LoVo (cell line): ENCODE data around the gene TCTA.

Experiments used
- DNase-seq: peaks from one replicate; pipeline ENCODE4 v3.0.0-alpha.2; 2016; ENCODE audit warnings: low spot score

Gene TCTA

DNA sequence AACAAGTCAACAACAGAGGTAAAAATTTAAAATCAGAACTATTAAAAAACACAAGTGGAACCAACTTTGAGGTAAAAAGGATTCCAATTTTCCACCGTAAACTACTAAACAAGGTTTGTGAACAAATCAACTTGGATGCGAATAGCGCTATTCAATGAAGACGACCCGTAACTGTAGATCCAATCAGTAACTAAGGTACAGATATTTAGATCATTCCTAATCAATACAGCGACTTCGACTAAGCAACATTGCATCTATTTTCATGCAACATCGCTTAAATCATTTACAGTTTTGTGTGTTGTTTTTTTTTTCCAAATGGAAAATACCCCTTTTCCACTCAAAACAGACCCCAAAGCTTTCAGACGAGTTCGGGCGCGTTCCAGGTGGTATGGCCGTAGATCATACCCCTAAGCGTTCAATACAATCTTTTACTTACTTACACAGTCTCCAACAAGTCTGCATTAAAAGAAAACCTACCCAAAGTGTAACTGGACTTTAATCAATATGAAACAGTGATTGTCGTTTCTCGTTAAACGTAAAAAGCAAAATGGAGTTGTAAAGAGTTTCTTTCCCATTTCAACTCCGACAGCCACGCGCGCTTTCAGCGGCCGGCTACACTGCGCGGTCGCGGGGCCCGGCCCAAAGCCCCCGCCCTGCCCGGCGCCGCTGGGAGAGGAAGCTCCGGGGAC lies 1.2 kb upstream of the TCTA start:
- no peak for DNase-seq

DNA sequence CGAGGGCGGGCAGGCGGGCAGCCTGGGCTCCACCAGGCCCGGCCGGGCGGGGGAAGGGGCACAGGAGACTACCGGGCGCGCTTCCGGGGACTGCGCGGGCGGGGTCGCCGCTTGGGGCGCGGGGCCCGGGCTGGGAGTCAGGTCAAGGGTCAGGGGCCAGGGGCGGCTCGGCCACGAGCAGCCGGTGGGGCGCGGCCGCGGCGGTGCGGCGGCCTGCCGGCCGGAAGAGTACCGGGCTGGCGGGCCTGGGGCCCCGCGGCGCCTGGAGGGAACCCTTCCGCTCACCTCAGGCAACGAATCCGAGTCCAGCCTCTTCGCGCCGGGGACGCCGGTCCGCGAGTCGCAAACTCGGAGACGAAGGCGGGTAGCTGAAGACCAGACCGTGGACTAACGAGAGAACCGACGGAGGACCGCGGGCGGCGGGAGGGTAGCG lies 672 bp upstream of the TCTA start:
- DNase-seq: no peak

GRCh38 chr3:49412632-49413337 lies 562 bp downstream of the TCTA start:
- DNase-seq: no peak

DNA sequence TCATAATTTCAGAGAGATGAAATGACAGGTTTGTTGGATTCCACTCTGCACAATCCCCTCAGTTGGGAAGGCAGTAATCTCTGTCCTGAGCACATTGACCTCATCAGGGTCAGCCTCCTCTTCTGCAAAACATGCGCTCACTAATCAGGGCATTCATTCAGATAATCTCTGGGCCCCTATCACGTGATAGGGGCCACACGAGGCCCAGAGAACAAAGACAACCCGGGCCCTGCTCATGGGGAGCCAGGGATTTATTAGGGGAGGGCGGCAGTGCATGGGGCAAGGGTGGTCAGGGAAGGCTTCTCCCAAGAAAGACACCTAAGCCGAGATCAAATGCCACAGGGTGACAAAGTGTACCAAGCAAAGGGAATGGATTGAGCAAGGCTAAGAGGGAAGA lies 1.1 kb downstream of the TCTA start:
- DNase-seq: no peak

GRCh38 chr3:49414753-49415152 lies 2.5 kb downstream of the TCTA start:
- DNase-seq: no peak

GRCh38 chr3:49415931-49416601 lies 3.8 kb downstream of the TCTA start:
- DNase-seq: no peak

GRCh38 chr3:49416867-49417266 lies 4.6 kb downstream of the TCTA start:
- no peak for DNase-seq

- no peak for DNase-seq
These were observed 5.4 kb downstream of the TCTA start for GRCh38 chr3:49417516-49418120.

GRCh38 chr3:49421890-49422378 lies 9.7 kb downstream of the TCTA start:
- DNase-seq: no peak

DNA sequence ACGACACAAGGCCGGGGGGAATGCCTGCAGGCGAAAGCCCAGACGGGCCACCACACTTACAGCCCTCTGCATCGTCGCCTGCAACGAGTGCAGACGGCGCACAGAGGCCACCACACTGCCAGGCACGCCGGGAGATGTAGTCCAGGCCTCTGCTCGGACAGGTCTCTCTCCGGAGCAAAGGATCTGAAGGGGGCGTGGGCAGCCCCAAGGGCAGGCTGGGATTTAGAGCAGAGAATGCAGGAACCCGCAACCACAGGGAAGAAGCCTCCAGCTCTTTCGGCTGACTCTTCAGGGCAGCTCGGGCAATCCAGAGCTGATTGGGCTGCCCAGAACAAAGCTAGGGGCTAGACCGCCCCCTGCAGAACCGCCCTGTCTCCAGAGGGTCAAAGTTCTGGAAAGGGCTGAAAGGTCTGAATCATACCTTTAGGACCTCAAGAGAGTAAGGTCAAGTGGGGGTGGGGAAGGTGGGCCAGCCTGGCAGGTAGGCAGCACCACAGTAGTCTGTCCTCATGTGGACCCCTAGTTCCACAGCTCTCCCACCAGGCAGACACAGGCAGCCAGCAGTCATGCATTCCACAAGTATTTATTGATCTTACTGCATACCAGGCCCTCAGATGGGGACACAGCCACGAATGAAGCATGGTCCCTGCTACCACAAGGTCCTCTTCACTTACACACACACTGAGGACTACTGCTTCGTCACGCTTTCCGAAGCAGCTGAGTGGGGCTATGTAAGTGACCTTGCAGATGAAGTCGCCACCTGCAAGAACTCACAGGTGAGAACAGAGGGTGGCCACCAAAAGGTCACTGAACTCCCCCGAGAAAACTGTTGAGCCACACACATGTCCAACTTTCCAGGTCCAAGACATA lies 10.4 kb downstream of the TCTA start, which contains the start of gene AMT:
Gene AMT, minus strand, starts transcription at position 95 of the 870 bp plus-strand sequence. Its CDS starts 23 bp downstream, at position 72.
- no peak for DNase-seq

GRCh38 chr3:49424816-49425215 lies 12.6 kb downstream of the TCTA start:
- DNase-seq: no peak

DNA sequence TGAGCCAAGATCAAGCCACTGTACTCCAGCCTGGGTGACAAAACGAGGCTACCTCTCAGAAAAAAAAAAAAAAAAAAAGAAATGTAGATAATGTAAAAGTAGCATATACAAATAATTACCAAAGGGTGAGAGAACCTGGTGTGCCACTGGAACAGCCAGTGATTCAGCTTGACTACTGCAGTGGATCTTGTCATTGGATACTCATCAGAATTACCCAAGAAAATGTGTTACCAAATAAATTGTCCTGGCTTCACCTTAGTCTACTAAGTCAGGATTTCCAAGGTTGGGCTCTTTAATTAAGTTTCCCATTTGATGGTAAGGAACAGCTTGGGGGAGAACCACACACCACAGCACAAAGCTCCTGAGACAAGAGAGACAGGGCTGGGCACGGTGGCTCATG lies 15.4 kb downstream of the TCTA start:
- no peak for DNase-seq

- DNase-seq: peak; percentile 69
These were observed 16.5 kb downstream of the TCTA start for GRCh38 chr3:49428752-49429080.

DNA sequence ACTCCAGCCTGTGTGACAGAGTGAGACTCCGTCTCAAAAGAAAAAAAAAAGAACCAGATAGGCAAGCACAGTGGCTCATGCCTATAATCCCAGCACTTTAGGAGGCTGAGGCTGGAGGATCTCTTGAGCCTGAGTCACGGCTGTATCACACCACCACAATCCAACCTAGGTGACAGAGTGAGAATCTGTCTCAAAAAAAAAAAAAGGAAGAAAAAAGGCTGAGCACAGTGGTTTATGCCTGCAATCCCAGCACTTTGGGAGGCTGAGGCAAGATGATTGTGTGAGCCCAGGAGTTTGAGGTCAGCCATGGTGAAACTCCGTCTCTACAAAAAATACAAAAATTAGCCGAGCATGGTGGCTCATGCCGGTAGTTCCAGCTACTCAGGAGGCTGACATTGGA lies 22.5 kb downstream of the TCTA start:
- DNase-seq: no peak

GRCh38 chr3:49445391-49445790 lies 33.2 kb downstream of the TCTA start:
- DNase-seq: no peak

GRCh38 chr3:49453621-49454020 lies 41.4 kb downstream of the TCTA start:
- DNase-seq: no peak

- no peak for DNase-seq
These were observed 42.2 kb downstream of the TCTA start for GRCh38 chr3:49454458-49454857.

- DNase-seq: no peak
These were observed 42.9 kb downstream of the TCTA start for GRCh38 chr3:49454898-49455681.

DNA sequence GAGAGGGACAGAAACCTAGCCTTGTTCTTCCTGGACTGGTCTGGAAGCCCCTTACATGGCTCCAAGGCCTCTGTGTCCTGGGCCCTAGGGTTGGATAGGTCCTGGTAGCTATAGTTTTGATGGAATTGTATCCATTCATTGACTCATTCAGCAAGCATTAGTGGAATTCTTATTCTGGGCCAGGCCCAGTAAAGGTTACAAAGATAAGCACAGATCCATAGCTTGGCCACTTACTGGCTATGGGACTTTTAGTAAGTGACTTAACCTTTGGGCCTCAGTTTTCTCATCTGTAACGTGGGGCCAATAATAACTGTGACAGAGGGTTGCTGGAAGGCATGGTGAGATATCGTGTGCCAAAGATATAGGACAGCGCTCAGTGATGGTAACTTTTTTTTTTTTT lies 44.2 kb downstream of the TCTA start:
- no peak for DNase-seq

DNA sequence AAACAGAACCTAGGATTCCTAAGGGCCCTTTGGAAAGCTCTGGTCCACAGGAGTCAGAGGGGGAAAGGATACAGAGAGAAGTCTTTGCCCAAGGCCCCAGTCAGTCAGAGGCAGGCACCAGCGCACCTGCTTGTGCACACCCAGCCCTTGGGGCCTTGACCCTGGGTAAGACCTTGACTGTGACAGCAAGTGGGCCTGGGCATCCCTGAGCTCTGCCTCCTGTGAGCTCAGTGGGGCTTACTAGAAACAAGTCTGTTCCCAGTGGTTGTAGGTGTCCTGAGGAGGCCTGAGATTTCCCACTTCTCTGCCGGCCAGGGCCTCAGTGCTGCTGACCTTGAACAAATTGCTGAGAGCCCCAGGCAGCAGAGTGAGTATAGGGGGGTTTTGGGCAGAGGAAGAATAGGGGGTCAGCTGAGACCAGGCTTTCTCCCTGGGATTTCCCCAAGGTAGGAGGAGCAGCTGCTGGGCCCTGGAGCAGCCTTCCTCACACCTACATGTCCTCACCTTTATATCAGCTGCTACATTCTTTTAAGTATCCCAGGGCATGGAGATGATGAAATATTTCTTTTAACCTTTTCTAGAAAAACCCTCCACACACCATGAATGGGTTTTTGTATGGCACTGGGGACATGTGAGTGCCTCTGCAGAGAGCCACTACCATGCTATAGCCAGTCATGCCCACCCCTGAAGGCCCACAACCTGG lies 48.1 kb downstream of the TCTA start:
- no peak for DNase-seq
